GM12878 (cell line): Measurements from ENCODE around the gene MCFD2. TPM values are rescaled to one million over a fixed set of nuclear protein-coding genes. Genes with fewer than 3 reads are reported as not detected.

Experiments used
- ATF2 ChIP-seq: IDR thresholded peaks from 2 replicates; pipeline ENCODE4 v1.6.1; 2012; ENCODE audit warnings: low read length, inconsistent platforms
- BACH1 ChIP-seq: fragments of 450-650 bp; IDR thresholded peaks from 2 replicates; pipeline ENCODE4 v1.6.1; 2017; ENCODE audit warnings: mild to moderate bottlenecking, borderline replicate concordance
- BRCA1 ChIP-seq: IDR thresholded peaks from 2 replicates; pipeline ENCODE4 v1.6.1; 2011; ENCODE audit warnings: low read depth, low read length, improper control_type of control experiment
- CBX3 ChIP-seq: fragments of 200-600 bp; sonication (generic); IDR thresholded peaks from 2 replicates; pipeline ENCODE4 v1.6.1; 2016; ENCODE audit warnings: low read depth, borderline replicate concordance
- CUX1 ChIP-seq: IDR thresholded peaks from 2 replicates; pipeline ENCODE4 v1.6.1; 2012; ENCODE audit warnings: improper control_type of control experiment, low read depth, low read length; ENCODE audit not compliant: insufficient replicate concordance
- E2F4 ChIP-seq: IDR thresholded peaks from 2 replicates; pipeline ENCODE4 v1.6.1; 2012; ENCODE audit warnings: low read depth, low read length, improper control_type of control experiment
- ETV6 ChIP-seq, 2 experiments: fragments of 450-650 bp in 1 of 2; IDR thresholded peaks in 1 of 2; conservative IDR thresholded peaks in 1 of 2; 2 replicates each; pipeline ENCODE4 v1.6.1; 2014; ENCODE audit warnings: antibody characterized with exemption in 1 of 2, borderline replicate concordance in 1 of 2, low read depth in 1 of 2, mild to moderate bottlenecking in 1 of 2, moderate library complexity in 1 of 2
- FOS ChIP-seq: IDR thresholded peaks from 3 replicates; pipeline ENCODE4 v1.6.1; 2011; ENCODE audit warnings: borderline replicate concordance; ENCODE audit not compliant: insufficient read length; ENCODE audit errors: extremely low read depth
- MXI1 ChIP-seq: fragments of 150-350 bp; IDR thresholded peaks from 2 replicates; pipeline ENCODE4 v1.6.1; 2011; ENCODE audit warnings: low read depth, mild to moderate bottlenecking, inconsistent platforms, low read length, improper control_type of control experiment
- MYB ChIP-seq: fragments of 150-350 bp; IDR thresholded peaks from 2 replicates; pipeline ENCODE4 v1.6.1; 2014; ENCODE audit warnings: mild to moderate bottlenecking, low read depth, low read length, borderline replicate concordance
- NBN ChIP-seq: fragments of 450-650 bp; IDR thresholded peaks from 2 replicates; pipeline ENCODE4 v1.6.1; 2016
- POLR2AphosphoS2 ChIP-seq: IDR thresholded peaks from 2 replicates; pipeline ENCODE4 v1.6.1; 2011; ENCODE audit warnings: low read depth, mild to moderate bottlenecking, low read length, improper control_type of control experiment, moderate library complexity
- SIN3A ChIP-seq: IDR thresholded peaks from 2 replicates; pipeline ENCODE4 v1.6.1; 2012; ENCODE audit warnings: low read depth, low read length, improper control_type of control experiment
- SKIL ChIP-seq: fragments of 450-650 bp; IDR thresholded peaks from 2 replicates; pipeline ENCODE4 v1.6.1; 2017; ENCODE audit warnings: mild to moderate bottlenecking, low read depth, inconsistent platforms; ENCODE audit not compliant: poor library complexity, severe bottlenecking
- USF1 ChIP-seq: IDR thresholded peaks from 2 replicates; pipeline ENCODE4 v1.6.1; 2011; ENCODE audit warnings: borderline replicate concordance, low read depth, mild to moderate bottlenecking, moderate library complexity, mixed read lengths, low read length; ENCODE audit not compliant: insufficient read depth; ENCODE audit errors: extremely low read length
- WRNIP1 ChIP-seq: IDR thresholded peaks from 2 replicates; pipeline ENCODE4 v1.6.1; 2011; ENCODE audit warnings: low read depth, low read length, improper control_type of control experiment, borderline replicate concordance
- ZNF622 ChIP-seq: fragments of 450-650 bp; IDR thresholded peaks from 2 replicates; pipeline ENCODE4 v1.6.1; 2017; ENCODE audit warnings: mild to moderate bottlenecking, inconsistent platforms
- polyA plus RNA-seq, 11 experiments: library from polyadenylated mRNA; depleted of rRNA in 4 of 11; unstranded in 6 of 11; stranded (reverse) in 5 of 11; fragments of >200 nt; fragmentation: Nextera tagmentation in 4 of 11; fragmentation: Illumina TruSeq in 1 of 11; extraction: Ambion mirVana in 4 of 11; extraction: Trizol in 1 of 11; gene quantifications; 1 replicate in 1 of 11; 2 replicates in 10 of 11; pipeline versions ENCODE4 v1.2.1 to v1.2.3, GENCODE V29; 2011 to 2016; ENCODE audit warnings: inconsistent platforms in 2 of 11, missing spikeins in 2 of 11, low read depth in 1 of 11
- total RNA-seq, 4 experiments: library from RNA; depleted of rRNA in 3 of 4; stranded (reverse); fragments of >200 nt in 3 of 4; fragmentation: Illumina TruSeq in 1 of 4; extraction: Trizol in 1 of 4; gene quantifications; 2 replicates each; pipeline versions ENCODE4 v1.2.1 to v1.2.3, GENCODE V29; 2013 to 2021

The MCFD2 gene
- total and polyA plus RNA-seq, 10 of the 15 experiments (the other 5 are each of a cell fraction or from before 2014, with no cell fraction given) = 35.0 to 57.3 (median 40.3) TPM

- peak; percentile 71; the same call in 1 of the 2 replicates for TF ChIP-seq NBN
- no peak for TF ChIP-seq SKIL
- TF ChIP-seq USF1 = no peak
- TF ChIP-seq WRNIP1 = no peak
- TF ChIP-seq POLR2AphosphoS2 = no peak
- TF ChIP-seq BACH1 = peak; percentile 56; the same call in 1 of the 2 replicates
- TF ChIP-seq FOS = no peak
- TF ChIP-seq SIN3A = no peak
- no peak for TF ChIP-seq ZNF622
- TF ChIP-seq CUX1 = no peak
- TF ChIP-seq ATF2 = no peak
- TF ChIP-seq ETV6 (conservative IDR thresholded peaks at IDR 0.05 in 1 of 2, IDR thresholded peaks at IDR 0.05 in 1 of 2; ENCODE audit: borderline replicate concordance in 1 of 2, low read depth in 1 of 2) = no peak
- no peak for TF ChIP-seq E2F4
- no peak for TF ChIP-seq BRCA1
- no peak for TF ChIP-seq CBX3
- no peak for TF ChIP-seq MYB
- TF ChIP-seq MXI1 = peak; percentile 41; the same call in 1 of the 2 replicates
Observed at GRCh38 chr2:46943881-46944798, 28.5 kb upstream of the MCFD2 start (continued).
